Measurements from ENCODE around the gene PREB.

DNA sequence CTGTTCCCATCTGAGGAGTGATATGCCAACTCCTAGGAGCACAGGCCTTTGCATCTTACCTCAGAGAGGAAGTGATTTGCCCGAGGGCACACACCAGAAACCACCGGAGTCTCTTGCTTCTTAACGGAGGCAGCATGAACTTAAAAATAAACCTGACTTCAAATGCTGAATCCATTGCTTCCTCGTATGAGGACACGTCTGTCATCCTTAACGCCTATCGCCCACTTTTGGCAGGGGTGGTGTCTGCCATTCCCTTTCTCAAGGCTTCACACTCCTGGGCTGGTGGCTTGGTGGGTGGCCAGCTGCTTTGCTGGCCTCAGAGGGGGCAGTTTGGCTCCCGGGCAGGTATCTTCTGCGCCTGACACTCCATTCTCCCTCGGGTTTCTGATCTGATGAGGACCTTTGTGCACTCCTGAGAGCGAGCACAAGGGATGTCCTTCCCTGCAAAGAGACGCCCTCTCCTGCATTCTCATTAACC lies 1.1 kb upstream of the PREB start:
- TF ChIP-seq, protein P1, sequence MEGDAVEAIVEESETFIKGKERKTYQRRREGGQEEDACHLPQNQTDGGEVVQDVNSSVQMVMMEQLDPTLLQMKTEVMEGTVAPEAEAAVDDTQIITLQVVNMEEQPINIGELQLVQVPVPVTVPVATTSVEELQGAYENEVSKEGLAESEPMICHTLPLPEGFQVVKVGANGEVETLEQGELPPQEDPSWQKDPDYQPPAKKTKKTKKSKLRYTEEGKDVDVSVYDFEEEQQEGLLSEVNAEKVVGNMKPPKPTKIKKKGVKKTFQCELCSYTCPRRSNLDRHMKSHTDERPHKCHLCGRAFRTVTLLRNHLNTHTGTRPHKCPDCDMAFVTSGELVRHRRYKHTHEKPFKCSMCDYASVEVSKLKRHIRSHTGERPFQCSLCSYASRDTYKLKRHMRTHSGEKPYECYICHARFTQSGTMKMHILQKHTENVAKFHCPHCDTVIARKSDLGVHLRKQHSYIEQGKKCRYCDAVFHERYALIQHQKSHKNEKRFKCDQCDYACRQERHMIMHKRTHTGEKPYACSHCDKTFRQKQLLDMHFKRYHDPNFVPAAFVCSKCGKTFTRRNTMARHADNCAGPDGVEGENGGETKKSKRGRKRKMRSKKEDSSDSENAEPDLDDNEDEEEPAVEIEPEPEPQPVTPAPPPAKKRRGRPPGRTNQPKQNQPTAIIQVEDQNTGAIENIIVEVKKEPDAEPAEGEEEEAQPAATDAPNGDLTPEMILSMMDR (IDR thresholded peaks at IDR 0.05; ENCODE audit: insufficient read depth, low read length, poor library complexity, severe bottlenecking), result no peak
- no peak for TF ChIP-seq EZH2phosphoT487 (conservative IDR thresholded peaks at IDR 0.05; ENCODE audit: low read length)
